Measurements from ENCODE around the gene BACH2.

Gene BACH2

GRCh38 chr6:90146921-90147649 is 149.6 kb downstream of the BACH2 start:
- H3K4me3 ChIP-seq (ENCODE audit: low read depth, low read length), result no peak overlapping the region
- TF ChIP-seq CTCF (conservative IDR thresholded peaks at IDR 0.05; ENCODE audit: low read depth, low read length), result no peak
- no peak for DNase-seq (ENCODE audit: low read depth)

GRCh38 chr6:90146024-90146423 is 150.6 kb downstream of the BACH2 start:
- no peak for TF ChIP-seq CTCF (conservative IDR thresholded peaks at IDR 0.05; ENCODE audit: low read depth, low read length)

GRCh38 chr6:90144928-90145555 is 151.6 kb downstream of the BACH2 start:
- DNase-seq (ENCODE audit: low read depth), result no peak
- H3K4me3 ChIP-seq (ENCODE audit: low read depth, low read length), result no peak overlapping the region
- TF ChIP-seq CTCF (conservative IDR thresholded peaks at IDR 0.05; ENCODE audit: low read depth, low read length), result no peak

More at GRCh38 chr6:90146024-90146423, 150.6 kb downstream of the BACH2 start:
- no peak for DNase-seq (ENCODE audit: low read depth)
- no peak overlapping the region for H3K4me3 ChIP-seq (ENCODE audit: low read depth, low read length)

- DNase-seq (ENCODE audit: low read depth), result no peak
- H3K4me3 ChIP-seq (ENCODE audit: low read depth, low read length), result no peak overlapping the region
- no peak for TF ChIP-seq CTCF (conservative IDR thresholded peaks at IDR 0.05; ENCODE audit: low read depth, low read length)
Observed at GRCh38 chr6:90144396-90144795, 152.2 kb downstream of the BACH2 start.

- DNase-seq (ENCODE audit: low read depth), result no peak
- no peak overlapping the region for H3K4me3 ChIP-seq (ENCODE audit: low read depth, low read length)
- TF ChIP-seq CTCF (conservative IDR thresholded peaks at IDR 0.05; ENCODE audit: low read depth, low read length), result no peak
Observed at GRCh38 chr6:90140683-90141082, 156.0 kb downstream of the BACH2 start.

GRCh38 chr6:90139272-90139817 is 157.3 kb downstream of the BACH2 start:
- no peak for TF ChIP-seq CTCF (conservative IDR thresholded peaks at IDR 0.05; ENCODE audit: low read depth, low read length)
- H3K4me3 ChIP-seq (ENCODE audit: low read depth, low read length), result no peak overlapping the region
- no peak for DNase-seq (ENCODE audit: low read depth)
